Measurements from ENCODE around the gene LRP4. TPM values are rescaled to one million over a fixed set of nuclear protein-coding genes. Genes with fewer than 3 reads are reported as not detected.
A peak's percentile ranks its signal among the peaks of the same experiment; 100 is the strongest.

The LRP4 gene
- total and polyA plus RNA-seq, 2 donors (not counting 3 experiments of a cell fraction or from before 2014, with no cell fraction given): 0.86 to 2.0 TPM

- DNase-seq (ENCODE audit: low read depth, low spot score) (peak; percentile 2), FAIRE-seq (no peak)
- no peaks in the 10 kb centered on the region for H4K20me1 ChIP-seq (replicated peaks; ENCODE audit: control insufficient read depth, extremely low read depth, insufficient read depth, low read length)
- TF ChIP-seq MYC (IDR thresholded peaks at IDR 0.05; ENCODE audit: low read depth, low read length) (no peak), FOS (IDR thresholded peaks at IDR 0.05; ENCODE audit: borderline replicate concordance, insufficient read depth, low read length) (no peak), CTCF (IDR thresholded peaks at IDR 0.05; ENCODE audit: extremely low read depth in 1 of 2, insufficient read depth in 1 of 2, low read depth in 1 of 2, low read length in 2 of 2) (no peak), JUN (IDR thresholded peaks at IDR 0.05; ENCODE audit: borderline replicate concordance, insufficient read depth, insufficient read length, low read depth) (no peak), MAX (IDR thresholded peaks at IDR 0.05; ENCODE audit: insufficient read depth, insufficient read length) (no peak), GATA2 (IDR thresholded peaks at IDR 0.05; ENCODE audit: insufficient read depth, insufficient read length, low read depth, low read length) (no peak), POLR2AphosphoS5 (IDR thresholded peaks at IDR 0.05; ENCODE audit: insufficient read depth, low read depth, low read length) (no peak), EZH2 (IDR thresholded peaks at IDR 0.05; ENCODE audit: borderline replicate concordance, low read depth, low read length, severe bottlenecking) (no peak), POLR2A (IDR thresholded peaks at IDR 0.05; ENCODE audit: low read depth, low read length) (no peak)
- intact Hi-C loops (cut with micrococcal nuclease) (no loop called here), dilution Hi-C loops (cut with MboI; ENCODE audit: extremely low pct_ligation_motif_present, low sequenced_read_pairs) (no loop called here)
- peaks cover 13% of the 10 kb centered on the region for H3K4me1 ChIP-seq (ENCODE audit: control insufficient read depth, extremely low read depth, insufficient read depth, low read length)
- no peak overlapping the region for H2AFZ ChIP-seq (ENCODE audit: low read depth, low read length)
- H3K79me2 ChIP-seq (ENCODE audit: control insufficient read depth, insufficient read depth, low read length): no peaks in the 10 kb centered on the region
- CTCF ChIA-PET: interaction anchor here (1.2 to 1.7 kb wide), 3 partner anchors 45 to 201 kb away, joined by 3 to 5 read pairs (median 3); no protein-coding TSS in a partner anchor
- H3K4me3 ChIP-seq (replicated peaks in 1 of 3; ENCODE audit: insufficient read depth in 1 of 3, low read depth in 1 of 3, low read length in 3 of 3): no peak overlapping the region
- no peak overlapping the region for H3K4me2 ChIP-seq (ENCODE audit: insufficient read depth, low read length)
- H3K9me3 ChIP-seq (replicated peaks; ENCODE audit: control insufficient read depth, insufficient read depth, low read length): no peaks in the 10 kb centered on the region
- no peak overlapping the region for H3K27ac ChIP-seq (ENCODE audit: insufficient read depth, low read depth, low read length)
- H3K9me1 ChIP-seq (replicated peaks; ENCODE audit: control insufficient read depth, extremely low read depth, insufficient read depth, low read length): no peaks in the 10 kb centered on the region
- no peaks in the 10 kb centered on the region for H3K27me3 ChIP-seq (ENCODE audit: control insufficient read depth in 2 of 2, insufficient read depth in 2 of 2, low read length in 2 of 2)
- H3K36me3 ChIP-seq (ENCODE audit: control insufficient read depth in 2 of 2, extremely low read depth in 1 of 2, insufficient read depth in 2 of 2, low read length in 2 of 2): no peaks in the 10 kb centered on the region
- POLR2A ChIA-PET: no interaction called here
- BruUV-seq (replicated peaks): no TSS peak
- H3K9ac ChIP-seq (replicated peaks; ENCODE audit: extremely low read depth, insufficient read depth, low read length): no peak overlapping the region
Measured at GRCh38 chr11:46951864-46952263, 33.5 kb upstream of the LRP4 start.
